Mucosa of gallbladder (tissue), 1 donor: ENCODE results near the gene BRMS1L. TPM values are rescaled to one million over a fixed set of nuclear protein-coding genes. Genes with fewer than 3 reads are reported as not detected.
"Not testable (repeated sequence)": the region's sequence is repeated elsewhere in the genome, so short reads cannot be mapped to it uniquely, and the experiment has no call there.

Source experiments
- DNase-seq: peaks from one replicate; pipeline ENCODE4 v3.0.0-alpha.2; 2020; ENCODE audit warnings: low spot score
- total RNA-seq: library from RNA; stranded (reverse); gene quantifications from one replicate; pipeline ENCODE4 v1.2.1, GENCODE V29; 2021
- donor health status: DM: no; HTN: no; CAD: no.

BRMS1L gene
- total RNA-seq, 1 donor from 2014 or later = 6.1 TPM

GRCh38 chr14:35821564-35822411 is 4.3 kb upstream of the BRMS1L start:
- DNase-seq = no peak

- DNase-seq = no peak
Observed at GRCh38 chr14:35822501-35822900, 3.6 kb upstream of the BRMS1L start.

- not testable (repeated sequence) for DNase-seq
Observed at GRCh38 chr14:35824446-35825165, 1.5 kb upstream of the BRMS1L start.

- DNase-seq = no peak
Observed at GRCh38 chr14:35825968-35826217, 245 bp upstream of the BRMS1L start.

GRCh38 chr14:35826952-35827416 is 846 bp downstream of the BRMS1L start:
- DNase-seq = no peak

GRCh38 chr14:35827678-35828472 is 1.7 kb downstream of the BRMS1L start:
- no peak for DNase-seq

- no peak for DNase-seq
Observed at GRCh38 chr14:35829449-35829848, 3.3 kb downstream of the BRMS1L start.

GRCh38 chr14:35835208-35835982 is 9.3 kb downstream of the BRMS1L start:
- DNase-seq = no peak

- DNase-seq = not testable (repeated sequence)
Observed at GRCh38 chr14:35841704-35842103, 15.6 kb downstream of the BRMS1L start.

- not testable (repeated sequence) for DNase-seq
Observed at GRCh38 chr14:35842245-35842644, 16.1 kb downstream of the BRMS1L start.

- no peak for DNase-seq
Observed at GRCh38 chr14:35844494-35844893, 18.4 kb downstream of the BRMS1L start.

- no peak for DNase-seq
Observed at GRCh38 chr14:35847636-35848035, 21.5 kb downstream of the BRMS1L start.

- no peak for DNase-seq
Observed at GRCh38 chr14:35849122-35849521, 23.0 kb downstream of the BRMS1L start.

- DNase-seq = no peak
Observed at GRCh38 chr14:35851823-35852222, 25.7 kb downstream of the BRMS1L start.

- no peak for DNase-seq
Observed at GRCh38 chr14:35853225-35853624, 27.1 kb downstream of the BRMS1L start.

- no peak for DNase-seq
Observed at GRCh38 chr14:35854696-35855270, 28.6 kb downstream of the BRMS1L start.

- DNase-seq = no peak
Observed at GRCh38 chr14:35855876-35856481, 29.8 kb downstream of the BRMS1L start.

- DNase-seq = no peak
Observed at GRCh38 chr14:35858521-35859209, 32.5 kb downstream of the BRMS1L start.

- no peak for DNase-seq
Observed at GRCh38 chr14:35861204-35861868, 35.2 kb downstream of the BRMS1L start.
